SKM-1 (cell line): ENCODE data around the gene ABCC3.
A peak's percentile ranks its signal among the peaks of the same experiment; 100 is the strongest.

Experiments
- DNase-seq: peaks from one replicate; lab custom pipeline; 2025; ENCODE audit not compliant: unreplicated experiment; lab: John Stamatoyannopoulos, UW

ABCC3 gene

GRCh38 chr17:50607522-50608175, 27.0 kb upstream of the ABCC3 start:
- no peak for DNase-seq

- no peak for DNase-seq
These were observed 25.8 kb upstream of the ABCC3 start for GRCh38 chr17:50608700-50609379.

GRCh38 chr17:50609380-50610074, 25.2 kb upstream of the ABCC3 start:
- DNase-seq, result no peak

GRCh38 chr17:50611634-50612033, 23.0 kb upstream of the ABCC3 start:
- no peak for DNase-seq

- no peak for DNase-seq
These were observed 22.4 kb upstream of the ABCC3 start for GRCh38 chr17:50612281-50612680.

GRCh38 chr17:50613007-50613992, 21.4 kb upstream of the ABCC3 start:
- DNase-seq, result no peak

- no peak for DNase-seq
These were observed 20.1 kb upstream of the ABCC3 start for GRCh38 chr17:50614471-50615051.

- DNase-seq, result no peak
These were observed 18.9 kb upstream of the ABCC3 start for GRCh38 chr17:50615828-50616227.

- DNase-seq, result no peak
These were observed 16.4 kb upstream of the ABCC3 start for GRCh38 chr17:50618300-50618699.

- peak; percentile 59 for DNase-seq
These were observed 15.7 kb upstream of the ABCC3 start for GRCh38 chr17:50618941-50619340.

- no peak for DNase-seq
These were observed 15.2 kb upstream of the ABCC3 start for GRCh38 chr17:50619489-50619888.

- DNase-seq, result no peak
These were observed 14.4 kb upstream of the ABCC3 start for GRCh38 chr17:50620237-50620636.

GRCh38 chr17:50620858-50621257, 13.8 kb upstream of the ABCC3 start:
- no peak for DNase-seq

- no peak for DNase-seq
These were observed 13.1 kb upstream of the ABCC3 start for GRCh38 chr17:50621574-50622031.

GRCh38 chr17:50624321-50624934, 10.3 kb upstream of the ABCC3 start:
- peak; percentile 40 for DNase-seq

- DNase-seq, result no peak
These were observed 9.4 kb upstream of the ABCC3 start for GRCh38 chr17:50625032-50625871.

GRCh38 chr17:50626037-50626574, 8.6 kb upstream of the ABCC3 start:
- peak; percentile 45 for DNase-seq

- DNase-seq, result no peak
These were observed 7.5 kb upstream of the ABCC3 start for GRCh38 chr17:50627036-50627781.
